GM18858 (cell line): ENCODE results near the gene UBE2E2.
A peak's percentile ranks its signal among the peaks of the same experiment; 100 is the strongest.

ENCODE experiments used
- ATAC-seq: cut with Tn5 transposase; IDR thresholded peaks from one replicate; pipeline ENCODE4 v1.9.1; 2021; ENCODE audit not compliant: unreplicated experiment

The UBE2E2 gene

GRCh38 chr3:23239211-23240068 is 36.3 kb downstream of the UBE2E2 start:
- no peak for ATAC-seq

GRCh38 chr3:23240171-23240785 is 37.2 kb downstream of the UBE2E2 start:
- no peak for ATAC-seq

GRCh38 chr3:23241256-23241655 is 38.1 kb downstream of the UBE2E2 start:
- no peak for ATAC-seq

GRCh38 chr3:23242106-23242505 is 39.0 kb downstream of the UBE2E2 start:
- no peak for ATAC-seq

GRCh38 chr3:23244324-23245041 is 41.4 kb downstream of the UBE2E2 start:
- no peak for ATAC-seq

- no peak for ATAC-seq
Observed at GRCh38 chr3:23246651-23247050, 43.5 kb downstream of the UBE2E2 start.

- ATAC-seq: no peak
Observed at GRCh38 chr3:23248594-23249131, 45.5 kb downstream of the UBE2E2 start.

- no peak for ATAC-seq
Observed at GRCh38 chr3:23249961-23250360, 46.8 kb downstream of the UBE2E2 start.

GRCh38 chr3:23252122-23252521 is 49.0 kb downstream of the UBE2E2 start:
- ATAC-seq: no peak

- peak; percentile 88 for ATAC-seq
Observed at GRCh38 chr3:23253214-23253613, 50.1 kb downstream of the UBE2E2 start.

- no peak for ATAC-seq
Observed at GRCh38 chr3:23254282-23254681, 51.2 kb downstream of the UBE2E2 start.

- ATAC-seq: no peak
Observed at GRCh38 chr3:23254835-23255234, 51.7 kb downstream of the UBE2E2 start.

- no peak for ATAC-seq
Observed at GRCh38 chr3:23256741-23257435, 53.8 kb downstream of the UBE2E2 start.

GRCh38 chr3:23258110-23258509 is 55.0 kb downstream of the UBE2E2 start:
- ATAC-seq: no peak

- ATAC-seq: no peak
Observed at GRCh38 chr3:23259515-23259914, 56.4 kb downstream of the UBE2E2 start.

- ATAC-seq: no peak
Observed at GRCh38 chr3:23262766-23263165, 59.6 kb downstream of the UBE2E2 start.

- ATAC-seq: no peak
Observed at GRCh38 chr3:23263796-23264195, 60.7 kb downstream of the UBE2E2 start.

GRCh38 chr3:23264413-23264812 is 61.3 kb downstream of the UBE2E2 start:
- ATAC-seq: no peak

GRCh38 chr3:23270423-23270822 is 67.3 kb downstream of the UBE2E2 start:
- ATAC-seq: no peak

- no peak for ATAC-seq
Observed at GRCh38 chr3:23271876-23272741, 69.0 kb downstream of the UBE2E2 start.
